GM19193 (cell line): ENCODE data around the gene SLC36A4.

Experiments
- POLR2A ChIP-seq: IDR thresholded peaks from 4 replicates; pipeline ENCODE4 v1.6.1; 2011; ENCODE audit not compliant: insufficient read depth, insufficient read length; ENCODE audit errors: extremely low read depth

SLC36A4 gene

GRCh38 chr11:93160156-93160555 lies 37.6 kb downstream of the SLC36A4 start:
- TF ChIP-seq POLR2A = no peak

- TF ChIP-seq POLR2A = no peak
These were observed 38.1 kb downstream of the SLC36A4 start for GRCh38 chr11:93159721-93160120.

DNA sequence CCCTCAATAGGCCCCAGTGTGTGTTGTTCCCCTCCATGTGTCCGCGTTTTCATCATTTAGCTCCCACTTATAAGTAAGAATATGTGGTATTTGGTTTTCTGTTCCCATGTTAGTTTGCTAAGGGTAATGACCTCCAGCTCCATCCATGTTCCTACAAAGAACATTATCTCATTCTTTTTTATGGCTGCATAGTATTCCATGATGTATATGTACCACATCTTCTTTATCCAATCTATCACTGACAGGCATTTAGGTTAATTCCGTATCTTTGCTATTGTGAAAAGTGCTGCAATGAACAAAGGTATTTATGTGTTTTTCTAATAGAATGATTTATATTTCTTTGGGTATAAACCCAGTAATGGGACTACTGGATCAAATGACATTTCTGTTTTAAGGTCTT lies 42.1 kb downstream of the SLC36A4 start:
- TF ChIP-seq POLR2A = no peak

GRCh38 chr11:93145390-93145915 lies 52.3 kb downstream of the SLC36A4 start:
- no peak for TF ChIP-seq POLR2A

DNA sequence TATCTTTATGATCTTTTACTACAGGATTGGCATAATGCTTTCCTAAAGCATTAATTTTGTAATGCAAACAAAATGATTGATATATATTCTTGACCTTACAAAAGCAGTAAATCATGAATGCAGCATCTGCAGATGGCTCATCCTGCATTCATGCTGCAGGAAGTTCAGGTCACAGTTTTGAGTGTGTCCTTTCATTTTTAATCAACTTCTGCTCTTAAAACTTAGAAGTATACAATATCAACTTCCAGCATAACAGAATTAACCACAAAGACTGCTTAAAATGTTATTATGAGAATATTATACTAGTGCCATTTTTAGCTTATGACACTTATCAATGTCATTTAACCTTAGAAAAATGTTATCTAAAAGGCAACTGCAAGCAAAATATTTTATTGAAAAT lies 54.0 kb downstream of the SLC36A4 start:
- TF ChIP-seq POLR2A = no peak

DNA sequence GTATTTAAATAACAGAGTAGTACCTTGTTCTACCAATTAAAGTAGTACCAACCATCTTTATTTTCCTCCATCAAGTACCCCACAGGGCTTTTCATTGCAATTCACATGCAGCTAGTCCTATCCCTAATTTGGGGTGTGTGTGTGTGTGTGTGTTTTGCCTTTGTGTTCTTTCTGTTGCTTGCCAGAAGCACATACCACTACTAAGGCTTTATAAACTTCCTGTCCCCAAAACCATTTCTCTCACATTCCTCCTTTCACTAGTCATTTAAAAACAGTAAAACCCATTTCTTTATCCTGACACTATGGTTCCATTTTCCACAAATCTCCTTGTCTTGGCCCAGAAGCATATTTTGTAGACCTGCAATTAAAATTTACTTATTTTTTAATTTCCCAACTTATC lies 54.6 kb downstream of the SLC36A4 start:
- no peak for TF ChIP-seq POLR2A

DNA sequence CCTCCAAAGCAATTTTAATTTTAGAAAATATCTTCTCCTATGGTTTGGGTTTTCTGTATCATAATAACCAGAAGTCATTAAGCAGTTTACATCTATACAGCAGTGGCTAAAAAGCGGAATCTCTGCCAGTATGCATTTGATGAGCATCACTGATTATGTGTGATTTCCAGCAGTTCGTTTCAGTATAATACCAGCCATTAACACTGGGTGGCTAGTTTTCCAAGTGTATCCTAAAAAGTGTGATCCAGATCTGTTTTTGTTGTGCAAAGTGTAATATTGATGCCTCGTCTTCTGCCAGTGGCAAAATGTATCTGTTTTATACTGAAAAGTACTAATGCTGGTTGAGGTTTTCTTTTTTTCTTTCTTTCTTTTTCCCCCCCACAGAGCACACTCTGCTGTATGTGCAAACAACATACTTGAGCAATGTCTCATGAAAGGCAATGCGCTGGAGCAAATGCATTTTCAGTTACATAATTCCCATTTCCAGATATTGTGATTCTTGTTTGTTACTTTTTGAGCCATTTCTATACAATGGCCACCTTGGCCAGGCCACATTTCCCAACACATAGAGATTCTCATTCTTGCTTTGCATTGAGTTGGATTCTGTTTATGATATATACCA lies 64.2 kb downstream of the SLC36A4 start:
- no peak for TF ChIP-seq POLR2A

- no peak for TF ChIP-seq POLR2A
These were observed 65.0 kb downstream of the SLC36A4 start for GRCh38 chr11:93132836-93133235.

GRCh38 chr11:93131709-93132108 lies 66.1 kb downstream of the SLC36A4 start:
- TF ChIP-seq POLR2A = no peak

DNA sequence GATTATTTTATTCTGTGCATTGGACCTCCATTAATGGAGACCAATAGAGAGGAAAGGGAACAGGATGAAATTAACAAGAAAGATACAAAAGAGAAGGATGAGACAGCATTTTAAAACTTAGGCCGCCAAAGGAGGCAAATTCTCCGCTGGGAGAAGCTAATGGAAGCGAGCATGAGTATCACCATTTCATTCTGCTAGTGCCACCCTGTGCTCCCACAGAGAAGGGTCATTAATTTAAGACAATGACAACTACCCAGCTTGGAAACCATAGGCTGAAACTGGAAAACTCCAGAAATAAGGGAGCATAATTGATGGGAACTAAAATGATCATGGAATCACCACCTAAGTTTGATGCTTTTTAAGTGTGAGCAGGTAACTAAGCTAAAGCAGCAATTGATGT lies 69.2 kb downstream of the SLC36A4 start:
- TF ChIP-seq POLR2A = no peak

DNA sequence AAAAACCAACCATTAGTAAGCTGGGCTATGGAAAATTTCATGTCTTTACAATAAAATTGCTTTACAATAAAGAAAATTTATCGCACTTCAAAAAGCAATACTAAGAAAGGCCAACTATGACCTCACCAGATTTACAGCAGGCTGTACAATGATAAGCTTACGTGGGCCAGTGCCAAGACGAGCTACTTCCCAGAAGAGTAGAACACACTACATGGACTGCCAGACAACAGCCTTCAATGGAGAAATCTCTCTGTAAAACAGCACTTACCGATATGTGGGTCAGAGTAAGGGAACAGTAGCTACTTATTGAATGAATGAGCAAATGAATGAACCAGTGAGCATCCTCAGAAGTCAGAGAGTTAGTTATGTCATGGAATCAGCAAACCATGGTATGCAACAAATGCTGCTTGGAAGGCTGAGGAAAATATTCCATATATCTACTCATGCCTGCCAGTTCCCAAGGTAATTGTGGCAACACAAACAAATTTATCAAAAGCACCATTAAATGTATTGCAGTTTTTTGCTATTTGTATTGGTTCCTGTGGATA lies 74.4 kb downstream of the SLC36A4 start:
- TF ChIP-seq POLR2A = no peak

DNA sequence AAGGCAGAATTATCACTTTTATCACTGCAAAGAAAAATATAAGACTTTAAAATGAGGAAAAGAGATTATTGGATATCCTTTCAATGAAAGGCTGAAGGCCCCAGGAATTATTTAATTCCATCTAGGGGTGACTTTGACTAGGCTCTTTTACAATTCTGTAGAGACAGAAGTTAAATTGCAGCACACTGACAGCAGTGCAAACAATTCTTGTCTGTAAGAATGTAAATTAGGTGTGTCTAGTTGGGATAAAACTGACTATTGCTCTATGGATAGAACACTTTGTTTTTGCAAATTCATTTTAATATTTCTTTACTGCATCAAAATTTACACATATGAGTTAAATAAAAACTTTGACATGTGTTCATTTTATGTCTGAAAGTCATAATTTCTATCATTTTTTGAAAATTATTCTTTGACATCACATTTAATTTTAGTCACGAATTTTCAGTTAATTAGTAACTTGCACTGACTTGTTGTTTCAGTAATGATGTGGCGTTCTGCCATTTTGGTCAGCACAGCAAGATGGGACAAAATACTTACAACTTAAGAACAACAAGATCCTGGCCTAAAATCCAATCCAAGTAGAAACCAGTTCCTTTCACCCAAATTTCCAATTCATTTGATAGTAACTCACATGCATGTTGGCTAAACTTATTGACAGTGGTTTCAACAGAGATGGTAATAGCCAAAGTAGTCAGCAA lies 75.1 kb downstream of the SLC36A4 start:
- no peak for TF ChIP-seq POLR2A

GRCh38 chr11:93118276-93118675 lies 79.5 kb downstream of the SLC36A4 start:
- no peak for TF ChIP-seq POLR2A

DNA sequence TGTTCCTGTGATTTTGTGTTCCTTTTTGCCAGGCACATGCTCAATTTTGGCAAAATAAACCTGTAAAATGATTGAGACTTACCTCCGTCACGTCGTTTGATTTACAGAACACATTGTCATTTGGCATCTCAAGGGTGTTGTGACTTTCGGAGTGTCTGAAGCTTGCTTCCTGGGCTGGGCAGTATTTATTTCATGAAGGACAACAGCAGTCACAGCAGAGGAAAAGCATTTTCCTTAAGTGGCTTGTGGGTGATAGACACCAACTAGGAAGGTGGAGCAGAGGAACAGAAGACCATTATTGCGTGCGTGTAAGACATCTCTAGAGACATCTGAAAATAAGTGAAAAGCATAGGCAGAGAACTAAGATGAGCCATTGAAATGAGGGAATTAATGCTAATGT lies 80.2 kb downstream of the SLC36A4 start:
- no peak for TF ChIP-seq POLR2A

DNA sequence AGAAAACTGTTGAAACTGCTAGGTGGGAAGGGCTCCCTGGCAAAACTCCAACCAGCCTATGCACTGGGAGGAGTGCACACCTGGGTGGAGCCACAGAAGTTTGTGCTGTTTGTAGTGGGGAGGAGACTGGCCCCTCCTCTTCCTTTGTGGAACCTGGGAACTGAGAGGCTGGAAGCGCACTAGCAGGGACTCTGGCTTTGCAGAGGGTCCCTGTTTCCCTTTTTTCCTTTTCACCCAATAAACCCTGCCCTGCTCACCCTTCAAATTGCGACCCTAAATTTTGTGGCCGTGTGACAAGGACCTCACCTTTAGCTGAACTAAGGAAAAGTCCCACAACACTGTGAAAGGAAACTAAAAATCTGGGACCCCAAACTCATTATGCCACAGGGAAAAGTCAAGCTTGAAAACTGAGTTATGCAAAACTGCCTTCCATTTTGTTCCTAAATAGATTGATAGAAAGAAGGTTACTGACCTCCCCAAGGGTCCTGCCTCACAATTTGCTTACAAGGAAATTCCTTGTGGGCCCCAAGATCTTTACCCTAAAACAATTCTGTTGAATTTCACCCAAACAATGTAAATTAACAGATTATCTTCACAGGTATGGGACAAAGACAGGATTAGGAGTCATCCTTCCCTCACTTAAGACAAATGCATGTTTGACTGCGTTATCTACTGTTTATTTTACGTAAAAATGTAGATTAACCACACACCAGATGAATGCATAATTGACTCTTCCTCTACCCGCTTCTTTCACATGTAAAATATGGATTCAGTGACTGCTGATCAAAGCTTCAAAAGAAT lies 81.0 kb downstream of the SLC36A4 start:
- TF ChIP-seq POLR2A = no peak

- TF ChIP-seq POLR2A = no peak
These were observed 83.5 kb downstream of the SLC36A4 start for GRCh38 chr11:93114304-93114703.

DNA sequence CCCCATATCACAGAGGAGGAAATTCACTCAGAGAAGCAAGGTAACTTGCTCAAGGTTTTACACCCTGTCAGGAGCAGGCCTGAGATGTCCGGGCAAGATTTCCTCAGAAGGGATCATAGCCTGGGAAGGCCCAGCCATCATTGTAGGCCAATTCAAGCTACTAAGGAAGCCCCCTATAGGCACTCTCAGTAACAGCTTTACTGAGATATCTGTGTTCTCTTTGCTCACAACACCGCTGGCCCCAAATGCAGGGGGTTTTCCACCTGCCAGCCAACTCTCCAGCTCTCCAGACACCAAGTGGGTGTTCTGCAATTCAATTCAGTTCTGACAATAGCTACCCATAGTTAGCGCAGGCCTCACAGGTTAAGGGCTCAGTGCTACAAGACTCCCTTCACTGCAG lies 84.0 kb downstream of the SLC36A4 start:
- TF ChIP-seq POLR2A = no peak
